Heart right ventricle (tissue), 16 donors: ENCODE measurements around the gene PPP1CA. TPM values are rescaled to one million over a fixed set of nuclear protein-coding genes. Genes with fewer than 3 reads are reported as not detected.

Source experiments
- ATAC-seq, 8 donors: fragments of 200-7000 bp; cut with Tn5 transposase; one replicate each; pipeline ENCODE4 v1.9.1; 2020; ENCODE audit warnings: mild to moderate bottlenecking in 8 of 8, moderate library complexity in 8 of 8, moderate number of reproducible peaks in 1 of 8
- DNase-seq, 2 donors: peaks; one replicate each; pipeline ENCODE4 v3.0.0-alpha.2; 2020
- H3K27ac ChIP-seq, 10 donors: fragments of 200-600 bp; sonication (generic) in 2 of 10; one replicate each; pipeline versions ENCODE4 v1.5.0 to v1.8.0; 2020 to 2022; ENCODE audit warnings: mild to moderate bottlenecking in 3 of 10
- H3K27me3 ChIP-seq, 7 donors: fragments of 200-600 bp; one replicate each; pipeline ENCODE4 v1.8.0; 2021 to 2022; ENCODE audit warnings: mild to moderate bottlenecking in 2 of 7
- H3K36me3 ChIP-seq, 9 donors: fragments of 200-600 bp; sonication (generic) in 1 of 9; one replicate each; pipeline versions ENCODE4 v1.5.0 to v1.8.0; 2020 to 2022; ENCODE audit warnings: mild to moderate bottlenecking in 2 of 9
- H3K4me1 ChIP-seq, 9 donors: fragments of 200-600 bp; sonication (generic) in 1 of 9; one replicate each; pipeline versions ENCODE4 v1.5.0 to v1.8.0; 2020 to 2022; ENCODE audit warnings: mild to moderate bottlenecking in 4 of 9
- H3K4me3 ChIP-seq, 10 donors: fragments of 200-600 bp; sonication (generic) in 2 of 10; one replicate each; pipeline versions ENCODE4 v1.5.0 to v1.8.0; 2020 to 2022; ENCODE audit warnings: mild to moderate bottlenecking in 7 of 10, moderate library complexity in 2 of 10
- H3K9me3 ChIP-seq, 11 donors: fragments of 200-600 bp in 10 of 11; sonication (generic) in 2 of 11; one replicate each; pipeline versions ENCODE4 v1.5.0 to v1.8.0; 2013 to 2022; ENCODE audit warnings: mild to moderate bottlenecking in 2 of 11, control low read depth in 1 of 11, moderate library complexity in 1 of 11
- whole genome bisulfite sequencing, 2 donors: extraction: QIAGEN DNeasy Blood & Tissue Kit; methylation state at CpG; one replicate each; pipeline ENCODE4 v1.1.7; 2013; ENCODE audit warnings: inconsistent platforms in 1 of 2; 5-methylcytosine and 5-hydroxymethylcytosine counted together
- intact Hi-C, 10 donors: fragments of 100-400 bp; cut with DNase I; formaldehyde crosslinking; loops; one replicate each; pipeline versions ENCODE4 v1.11.1 to v1.14.2; 2022
- polyA plus RNA-seq, 2 donors: library from polyadenylated mRNA; stranded (reverse); fragments of 200-250 nt; gene quantifications; one replicate each; pipeline ENCODE4 v1.2.3, GENCODE V29; 2013
- total RNA-seq, 10 donors: library from RNA; stranded (reverse); fragmentation: NEBNext Ultra II Directional in 3 of 10; extraction: Animal tissue kit (Norgen Biotek cat#: 25700) in 3 of 10; gene quantifications; one replicate each; pipeline versions ENCODE4 v1.2.1 to v1.2.4, GENCODE V29; 2021 to 2023
- TF ChIP-seq, protein P1 (sequence below), 9 donors: fragments of 200-600 bp; sonication (generic) in 2 of 9; IDR thresholded peaks; one replicate each; pipeline versions ENCODE4 v1.5.0 to v1.8.0; 2021 to 2022; ENCODE audit warnings: antibody characterized with exemption in 9 of 9, mild to moderate bottlenecking in 5 of 9, moderate library complexity in 1 of 9
- donor health status: Arrhythmogenic right ventricular cardiomyopathy.
- donor health status: ischemic (EF 13 %, LVEDD 7.1; RV severe dilation, severe dysfunction).
- donor health status: healthy with polysubstance abuse.
- donor health status: DM: no; HTN: yes; CAD: no.
- donor health status: DM: no; HTN: no; CAD: no.
- donor health status: ischemic (EF 25% LVEDD 6.9; RV normal size, moderate dysfunction).
- donor health status: ischemic (EF 25% LVEDD 5.7; RV mildly dilated, moderate dysfunction).
- donor health status: healthy.
- donor health status: DM: yes; HTN: yes; CAD: no.
- donor health status: Ischemic cardiomyopathy.
- donor health status: ischemic (EF 35%, LVEDD 5.7; RV mildly dilated, moderate dysfunction).
- donor health status: nonischemic (EF 11% LVEDD 7.7; RV severe dilation, severe dysfunction).
- donor health status: DM: yes; HTN: yes; CAD: no.
- donor health status: PGD.
- donor health status: ischemic (EF 29% LVEDD 5.4; RV normal size, mild dysfunction).
- donor health status: nonischemic (EF 23%, LVEDD 6.1; RV moderate dilation, normal function).

The PPP1CA gene
- total and polyA plus RNA-seq, 12 donors, result 80.2 to 186 (median 103) TPM

DNA sequence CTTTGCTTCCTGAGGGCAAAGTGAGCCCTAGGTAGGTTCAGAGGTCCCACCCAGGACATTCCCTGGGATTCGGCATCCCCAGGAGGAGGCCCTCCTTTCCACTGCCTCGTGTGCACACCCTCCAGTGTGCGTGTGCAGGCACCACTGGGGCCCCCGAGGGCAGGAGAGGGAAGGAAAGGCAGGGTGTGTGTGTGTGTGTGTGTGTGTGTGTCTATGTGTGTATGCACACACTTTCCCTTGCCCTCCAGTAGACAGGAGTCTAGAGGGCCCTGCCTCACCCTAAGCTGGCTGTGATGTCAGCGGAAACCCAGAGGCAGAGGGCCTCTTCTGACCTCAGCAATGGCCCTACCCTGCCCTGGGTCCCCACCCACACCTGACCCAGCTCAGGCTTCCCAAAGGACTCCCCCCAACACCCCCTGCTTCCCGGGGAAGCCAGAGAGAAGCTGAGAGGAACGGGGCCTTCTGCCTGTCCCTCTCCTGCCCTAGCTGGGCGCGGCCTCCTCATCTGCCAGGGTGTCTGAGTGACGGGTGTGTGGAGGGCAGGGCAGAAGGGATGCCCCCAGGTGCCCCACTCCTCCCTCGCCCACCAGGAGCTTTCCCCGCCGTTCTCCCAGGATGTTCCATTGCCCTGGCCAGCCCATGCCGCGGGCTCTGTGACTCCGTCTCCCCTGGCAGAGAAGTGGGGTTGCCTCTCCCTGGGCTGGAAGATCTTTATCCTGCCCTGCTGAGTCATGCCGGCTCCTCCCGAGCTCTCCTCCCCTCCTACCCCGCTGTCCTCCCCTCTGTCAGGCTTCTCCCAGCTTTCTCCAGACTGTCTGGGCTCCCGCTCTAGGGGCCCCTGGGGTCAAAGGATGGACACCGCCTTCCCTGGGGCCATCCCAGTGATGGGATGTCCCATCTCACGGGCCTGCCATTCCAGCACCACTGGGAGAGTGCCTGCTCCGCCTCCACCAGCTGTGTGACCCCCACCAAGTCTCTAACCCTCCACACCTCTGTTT lies 22.3 kb downstream of the PPP1CA start:
- no peak for ATAC-seq
- no peaks in the 10 kb centered on the region for H3K36me3 ChIP-seq
- no peaks in the 10 kb centered on the region for H3K9me3 ChIP-seq
- no peak for DNase-seq
- TF ChIP-seq, protein P1, sequence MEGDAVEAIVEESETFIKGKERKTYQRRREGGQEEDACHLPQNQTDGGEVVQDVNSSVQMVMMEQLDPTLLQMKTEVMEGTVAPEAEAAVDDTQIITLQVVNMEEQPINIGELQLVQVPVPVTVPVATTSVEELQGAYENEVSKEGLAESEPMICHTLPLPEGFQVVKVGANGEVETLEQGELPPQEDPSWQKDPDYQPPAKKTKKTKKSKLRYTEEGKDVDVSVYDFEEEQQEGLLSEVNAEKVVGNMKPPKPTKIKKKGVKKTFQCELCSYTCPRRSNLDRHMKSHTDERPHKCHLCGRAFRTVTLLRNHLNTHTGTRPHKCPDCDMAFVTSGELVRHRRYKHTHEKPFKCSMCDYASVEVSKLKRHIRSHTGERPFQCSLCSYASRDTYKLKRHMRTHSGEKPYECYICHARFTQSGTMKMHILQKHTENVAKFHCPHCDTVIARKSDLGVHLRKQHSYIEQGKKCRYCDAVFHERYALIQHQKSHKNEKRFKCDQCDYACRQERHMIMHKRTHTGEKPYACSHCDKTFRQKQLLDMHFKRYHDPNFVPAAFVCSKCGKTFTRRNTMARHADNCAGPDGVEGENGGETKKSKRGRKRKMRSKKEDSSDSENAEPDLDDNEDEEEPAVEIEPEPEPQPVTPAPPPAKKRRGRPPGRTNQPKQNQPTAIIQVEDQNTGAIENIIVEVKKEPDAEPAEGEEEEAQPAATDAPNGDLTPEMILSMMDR (IDR thresholded peaks at IDR 0.05), result no peak
- H3K4me3 ChIP-seq, result no peak overlapping the region
- intact Hi-C loops, result loop anchor here in 5 of 10 donors (5.0 to 10.0 kb wide), 6 partner anchors 32 to 297 kb away; partner anchors contain the start of gene GRK2 (in 1 of the 5)
- no peak overlapping the region for H3K27ac ChIP-seq
- peaks cover 0 to 42% (median 4%) of the 10 kb centered on the region in 9 donors for H3K4me1 ChIP-seq
- H3K27me3 ChIP-seq, result peaks cover 0 to 15% (median 3%) of the 10 kb centered on the region in 7 donors
- WGBS, 2 donors, result 75 to 79% methylated on average over 22 to 23 of the region's 23 CpGs

DNA sequence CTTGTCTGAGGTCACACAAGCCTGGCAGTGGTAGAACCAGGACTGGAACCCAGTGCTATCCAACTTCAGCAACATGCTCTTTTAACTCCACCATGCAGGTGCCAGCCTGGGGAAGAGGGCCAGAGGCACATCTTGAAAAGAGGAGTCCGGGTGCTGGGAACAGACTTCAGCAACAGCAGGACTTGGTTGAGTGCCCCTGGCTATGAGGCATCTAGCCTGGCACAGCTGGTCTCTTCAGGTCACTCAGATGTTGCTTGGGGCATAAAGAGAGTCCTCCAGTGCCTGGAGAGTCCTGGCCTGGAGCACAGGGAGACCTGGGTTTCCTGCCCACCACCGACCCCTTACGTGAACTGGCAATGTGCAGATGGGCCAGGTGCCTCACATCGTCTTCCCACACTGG lies 23.1 kb downstream of the PPP1CA start:
- peaks cover 0 to 15% (median 3%) of the 10 kb centered on the region in 7 donors for H3K27me3 ChIP-seq
- H3K4me3 ChIP-seq, result no peak overlapping the region
- WGBS, 2 donors, result 92 to 94% methylated on average over 4 of the region's 4 CpGs
- peaks cover 5 to 49% (median 12%) of the 10 kb centered on the region in 9 donors for H3K4me1 ChIP-seq
- intact Hi-C loops, result no loop called here
- H3K27ac ChIP-seq, result no peak overlapping the region
- H3K9me3 ChIP-seq, result no peaks in the 10 kb centered on the region
- no peak for ATAC-seq
- TF ChIP-seq, protein P1 (IDR thresholded peaks at IDR 0.05), result no peak
- no peak for DNase-seq
- no peaks in the 10 kb centered on the region for H3K36me3 ChIP-seq

DNA sequence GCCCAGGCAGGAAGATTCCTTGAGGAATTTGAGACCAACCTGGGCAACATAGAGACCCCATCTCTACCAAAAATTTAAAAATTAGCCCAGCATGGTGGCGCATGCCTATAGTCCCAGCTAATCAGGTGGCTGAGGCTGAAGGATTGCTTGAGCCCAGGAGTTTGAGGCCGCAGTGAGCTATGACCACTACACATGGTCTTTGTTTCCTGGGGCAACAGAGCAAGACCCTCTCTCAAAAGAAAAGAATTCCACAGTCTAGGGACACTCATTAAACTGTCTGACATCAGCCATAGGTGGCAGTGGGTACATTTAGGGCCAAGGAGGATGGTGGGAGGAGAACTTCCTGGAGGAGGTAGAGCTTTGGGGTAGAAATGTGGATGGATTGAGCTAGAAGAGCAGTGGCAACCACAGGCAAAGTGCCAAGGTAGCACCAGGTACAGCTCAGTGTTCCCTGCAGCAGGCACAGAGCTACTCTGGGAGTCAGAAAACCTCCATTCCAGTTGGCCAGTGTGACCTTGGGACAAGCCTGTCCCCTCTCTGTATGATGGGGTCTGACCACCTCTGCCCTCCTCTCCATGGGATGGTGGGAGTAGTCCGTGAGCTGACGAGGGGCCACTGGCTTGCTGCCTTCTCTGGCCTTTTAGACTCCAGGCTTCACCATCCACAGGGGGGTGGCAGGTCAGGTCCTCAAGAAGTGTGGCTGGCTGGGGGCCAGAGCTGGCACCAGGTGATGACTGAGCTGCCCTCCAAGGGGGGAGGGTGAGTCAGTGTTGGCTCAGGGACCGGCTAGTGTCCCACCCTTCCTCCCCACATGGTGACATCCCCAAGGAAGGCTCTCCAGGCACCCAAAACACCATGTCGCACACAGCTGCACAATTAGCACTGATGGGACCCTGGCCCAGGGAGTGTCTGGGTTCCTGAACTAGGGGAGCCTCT lies 24.5 kb downstream of the PPP1CA start:
- Histone ChIP-seq H3K9me3 (no peaks in the 10 kb centered on the region), H3K4me1 (peaks cover 5 to 47% (median 18%) of the 10 kb centered on the region in 9 donors), H3K27me3 (peaks cover 0 to 15% (median 3%) of the 10 kb centered on the region in 7 donors), H3K36me3 (no peaks in the 10 kb centered on the region), H3K27ac (no peak overlapping the region), H3K4me3 (no peak overlapping the region)
- intact Hi-C loops, result no loop called here
- 82 to 87% methylated on average over 6 of the region's 6 CpGs for WGBS, 2 donors
- no peak for DNase-seq
- ATAC-seq, result no peak
- TF ChIP-seq, protein P1 (IDR thresholded peaks at IDR 0.05), result no peak
